Measurements from ENCODE around the gene PRICKLE1.
A peak's percentile ranks its signal among the peaks of the same experiment; 100 is the strongest.

Gene PRICKLE1

GRCh38 chr12:42469355-42470175 is 120.0 kb downstream of the PRICKLE1 start:
- TF ChIP-seq CTCF (IDR thresholded peaks at IDR 0.05; ENCODE audit: low read depth, low read length), result no peak
- DNase-seq (ENCODE audit: low read depth, low spot score), result no peak
- in situ Hi-C loops (cut with HindIII; ENCODE audit: low sequenced_read_pairs), result no loop called here
- H3K4me3 ChIP-seq (ENCODE audit: low read depth, low read length), result no peak overlapping the region

- no peak for TF ChIP-seq CTCF (IDR thresholded peaks at IDR 0.05; ENCODE audit: low read depth, low read length)
- in situ Hi-C loops (cut with HindIII; ENCODE audit: low sequenced_read_pairs), result no loop called here
- peak; percentile 51 for DNase-seq (ENCODE audit: low read depth, low spot score)
Observed at GRCh38 chr12:42468921-42469320, 120.6 kb downstream of the PRICKLE1 start.

GRCh38 chr12:42468341-42468821 is 121.2 kb downstream of the PRICKLE1 start:
- no peak overlapping the region for H3K4me3 ChIP-seq (ENCODE audit: low read depth, low read length)
- in situ Hi-C loops (cut with HindIII; ENCODE audit: low sequenced_read_pairs), result no loop called here
- peak; percentile 61 for DNase-seq (ENCODE audit: low read depth, low spot score)
- no peak for TF ChIP-seq CTCF (IDR thresholded peaks at IDR 0.05; ENCODE audit: low read depth, low read length)

More at GRCh38 chr12:42468921-42469320, 120.6 kb downstream of the PRICKLE1 start:
- no peak overlapping the region for H3K4me3 ChIP-seq (ENCODE audit: low read depth, low read length)

- in situ Hi-C loops (cut with HindIII; ENCODE audit: low sequenced_read_pairs), result no loop called here
- H3K4me3 ChIP-seq (ENCODE audit: low read depth, low read length), result no peak overlapping the region
- no peak for TF ChIP-seq CTCF (IDR thresholded peaks at IDR 0.05; ENCODE audit: low read depth, low read length)
- no peak for DNase-seq (ENCODE audit: low read depth, low spot score)
Observed at GRCh38 chr12:42463671-42464070, 125.9 kb downstream of the PRICKLE1 start.

- H3K4me3 ChIP-seq (ENCODE audit: low read depth, low read length), result no peak overlapping the region
- in situ Hi-C loops (cut with HindIII; ENCODE audit: low sequenced_read_pairs), result no loop called here
- TF ChIP-seq CTCF (IDR thresholded peaks at IDR 0.05; ENCODE audit: low read depth, low read length), result no peak
- DNase-seq (ENCODE audit: low read depth, low spot score), result no peak
Observed at GRCh38 chr12:42462486-42462885, 127.1 kb downstream of the PRICKLE1 start.

GRCh38 chr12:42459336-42459847 is 130.2 kb downstream of the PRICKLE1 start:
- in situ Hi-C loops (cut with HindIII; ENCODE audit: low sequenced_read_pairs), result no loop called here
- no peak for DNase-seq (ENCODE audit: low read depth, low spot score)
- TF ChIP-seq CTCF (IDR thresholded peaks at IDR 0.05; ENCODE audit: low read depth, low read length), result no peak
- no peak overlapping the region for H3K4me3 ChIP-seq (ENCODE audit: low read depth, low read length)
